ENCODE measurements around the gene C1RL. TPM values are rescaled to one million over a fixed set of nuclear protein-coding genes. Genes with fewer than 3 reads are reported as not detected.
A peak's percentile ranks its signal among the peaks of the same experiment; 100 is the strongest.

Gene C1RL
- total RNA-seq, 1 donor from 2014 or later: 80.5 TPM

DNA sequence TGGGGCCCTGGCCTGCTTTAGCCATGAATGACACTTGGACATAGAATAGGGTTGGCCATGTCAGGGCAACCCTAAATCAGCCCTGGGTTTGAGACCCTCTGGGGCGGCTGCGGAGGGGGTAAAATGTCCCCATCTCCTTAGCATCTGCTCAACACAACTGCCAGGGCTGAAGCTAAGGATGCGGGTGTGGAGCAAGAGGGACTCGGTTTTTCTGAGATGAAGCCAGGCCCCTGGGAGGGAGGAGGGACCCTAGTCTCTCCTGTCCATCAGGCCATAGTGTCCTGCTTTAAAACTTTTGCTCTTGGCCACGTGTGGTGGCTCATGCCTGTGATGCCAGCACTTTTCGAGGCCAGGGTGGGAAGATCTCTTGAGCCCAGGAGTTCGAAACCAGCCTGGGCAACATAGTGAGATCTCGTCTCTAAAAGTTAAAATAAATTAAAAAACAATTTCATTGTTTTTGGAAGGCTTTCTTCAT is 16.0 kb downstream of the C1RL start:
- Histone ChIP-seq H3K36me3 (peaks cover 25% of the 10 kb centered on the region), H3K9me3 (no peaks in the 10 kb centered on the region), H3K27me3 (ENCODE audit: low read depth) (no peaks in the 10 kb centered on the region), H3K4me3 (no peak overlapping the region), H3K4me1 (peaks cover 7% of the 10 kb centered on the region), H3K27ac (peak overlapping the region; percentile 78)
- TF ChIP-seq CTCF (IDR thresholded peaks at IDR 0.05): no peak
- intact Hi-C loops (cut with DNase I): no loop called here
- ATAC-seq: no peak
- no peak for DNase-seq

- ATAC-seq: peak; percentile 82 to 86
- Histone ChIP-seq H3K36me3 (peaks cover 25% of the 10 kb centered on the region), H3K9me3 (no peaks in the 10 kb centered on the region), H3K27ac (peak within 1 kb of the TSS; percentile 78), H3K4me1 (peaks cover 7% of the 10 kb centered on the region), H3K27me3 (ENCODE audit: low read depth) (no peaks in the 10 kb centered on the region), H3K4me3 (peak within 1 kb of the TSS; percentile 65)
- DNase-seq: peak; percentile 70
- intact Hi-C loops (cut with DNase I): no loop called here
- TF ChIP-seq CTCF (IDR thresholded peaks at IDR 0.05): peak; percentile 94
Observed at GRCh38 chr12:7092229-7092985, 16.6 kb downstream of the C1RL start, which contains the start of gene C1R. Gene C1R (minus strand): TSS chr12:7092445. CDS start chr12:7092388, 57 bp downstream.

GRCh38 chr12:7091660-7092228 is 17.3 kb downstream of the C1RL start:
- DNase-seq: no peak
- no peak for TF ChIP-seq CTCF (IDR thresholded peaks at IDR 0.05)
- intact Hi-C loops (cut with DNase I): no loop called here

GRCh38 chr12:7091171-7091570 is 17.8 kb downstream of the C1RL start:
- Histone ChIP-seq H3K36me3 (peaks cover 25% of the 10 kb centered on the region), H3K27me3 (ENCODE audit: low read depth) (no peaks in the 10 kb centered on the region), H3K27ac (peak overlapping the region; percentile 78), H3K9me3 (no peaks in the 10 kb centered on the region), H3K4me3 (peak overlapping the region; percentile 65), H3K4me1 (peaks cover 7% of the 10 kb centered on the region)
- ATAC-seq (no peak), DNase-seq (no peak)
- intact Hi-C loops (cut with DNase I): no loop called here
- no peak for TF ChIP-seq CTCF (IDR thresholded peaks at IDR 0.05)

More at GRCh38 chr12:7091660-7092228, 17.3 kb downstream of the C1RL start:
- Histone ChIP-seq H3K27me3 (ENCODE audit: low read depth) (no peaks in the 10 kb centered on the region), H3K9me3 (no peaks in the 10 kb centered on the region), H3K4me1 (peaks cover 7% of the 10 kb centered on the region), H3K36me3 (peaks cover 27% of the 10 kb centered on the region), H3K4me3 (peak overlapping the region; percentile 65), H3K27ac (peak overlapping the region; percentile 78)
- ATAC-seq: peak; percentile 66 to 71

- Histone ChIP-seq H3K36me3 (peaks cover 25% of the 10 kb centered on the region), H3K9me3 (no peaks in the 10 kb centered on the region), H3K4me1 (peaks cover 7% of the 10 kb centered on the region), H3K27ac (peak overlapping the region; percentile 78), H3K4me3 (peak overlapping the region; percentile 65), H3K27me3 (ENCODE audit: low read depth) (no peaks in the 10 kb centered on the region)
- intact Hi-C loops (cut with DNase I): no loop called here
- DNase-seq: no peak
- no peak for TF ChIP-seq CTCF (IDR thresholded peaks at IDR 0.05)
- ATAC-seq: no peak
Observed at GRCh38 chr12:7090222-7090998, 18.6 kb downstream of the C1RL start.
